Measurements from ENCODE around the gene TMEM187.

The TMEM187 gene, protein sequence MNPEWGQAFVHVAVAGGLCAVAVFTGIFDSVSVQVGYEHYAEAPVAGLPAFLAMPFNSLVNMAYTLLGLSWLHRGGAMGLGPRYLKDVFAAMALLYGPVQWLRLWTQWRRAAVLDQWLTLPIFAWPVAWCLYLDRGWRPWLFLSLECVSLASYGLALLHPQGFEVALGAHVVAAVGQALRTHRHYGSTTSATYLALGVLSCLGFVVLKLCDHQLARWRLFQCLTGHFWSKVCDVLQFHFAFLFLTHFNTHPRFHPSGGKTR

DNA sequence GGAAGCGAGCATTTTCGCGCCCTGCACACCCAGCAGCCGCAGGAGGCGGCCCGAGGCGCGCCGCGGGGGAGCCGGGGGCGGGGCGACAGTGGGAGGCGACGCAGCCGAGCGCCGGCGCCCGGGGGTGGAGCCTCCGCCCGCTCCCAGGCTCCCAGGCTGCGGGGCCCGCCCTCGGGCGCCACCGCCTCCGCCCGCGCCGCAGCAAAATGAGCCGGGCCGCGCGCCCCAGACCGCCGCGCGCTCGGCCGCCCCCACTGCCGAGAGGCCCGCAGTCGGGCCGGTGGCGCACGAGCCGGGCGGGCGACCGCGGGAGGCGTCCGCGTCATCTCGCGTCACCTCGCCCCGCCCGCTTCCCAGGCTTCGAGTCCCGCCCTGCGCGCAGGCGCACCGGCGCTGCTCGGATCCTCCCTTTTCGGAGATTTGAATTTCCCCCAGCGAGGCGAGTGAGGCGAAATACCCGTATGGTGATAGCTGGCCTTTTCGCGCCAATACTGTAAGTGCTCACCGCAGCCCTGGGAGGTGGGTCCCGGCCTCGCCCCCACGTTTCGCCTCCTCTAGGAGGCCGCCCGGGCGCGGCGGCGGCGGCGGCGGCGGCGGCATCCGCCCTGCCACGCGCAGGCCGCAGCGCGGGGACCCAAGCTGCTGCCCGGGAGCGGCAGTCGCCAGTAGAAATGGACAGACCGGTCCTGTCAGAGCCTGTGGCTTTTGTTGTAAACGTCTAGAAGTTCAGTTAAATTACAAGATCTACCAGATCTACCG is at the start of gene TMEM187:
TMEM187 (plus strand) TSS at position 387 of the 759 bp plus-strand sequence. CDS start 9,309 bp downstream, outside the sequence.
- peak; percentile 96 for DNase-seq

DNA sequence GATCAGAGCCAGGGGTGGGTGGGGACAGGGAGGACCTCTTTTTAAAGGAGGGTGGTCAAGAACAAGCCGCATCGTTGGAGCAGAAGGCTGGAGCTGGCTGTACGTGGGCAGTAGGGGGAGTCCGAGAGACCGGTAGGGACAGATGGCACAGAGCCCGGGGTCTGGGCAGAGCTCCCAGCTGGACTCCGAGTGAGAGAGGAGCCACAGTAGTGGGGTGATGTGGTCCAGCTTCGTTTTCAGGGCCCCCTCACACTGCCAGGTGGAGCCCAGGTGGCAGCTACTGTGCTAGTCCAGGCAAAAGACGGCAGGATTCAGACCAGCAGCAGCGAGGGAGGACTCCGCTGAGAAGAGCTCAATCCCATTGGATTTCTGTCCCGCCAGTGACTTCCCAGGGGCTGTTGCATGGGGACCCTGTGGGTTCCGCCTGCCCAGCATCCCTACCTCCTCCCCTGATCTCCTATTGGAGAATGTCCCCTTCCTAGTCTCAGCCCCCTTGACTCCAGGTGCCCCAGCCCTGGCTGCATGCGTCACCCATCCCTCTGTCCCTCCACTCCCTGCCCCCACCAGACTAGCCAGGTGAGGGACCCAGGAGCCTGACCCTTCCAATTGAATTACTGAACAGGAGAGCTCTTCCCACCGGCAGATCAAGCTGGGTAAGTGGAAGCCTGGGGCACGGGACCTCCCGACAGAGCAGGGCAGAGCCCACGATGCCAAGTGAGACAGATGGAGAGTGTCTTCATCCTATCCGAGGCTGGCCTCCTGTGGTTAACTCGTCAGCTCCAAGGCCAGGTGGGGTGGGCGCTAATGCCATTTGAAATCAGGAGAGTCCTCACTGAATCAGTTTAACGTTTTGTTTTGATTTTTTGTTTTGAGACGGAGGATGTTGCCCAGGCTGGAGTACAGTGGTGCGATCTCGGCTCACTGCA is 49.4 kb upstream of the TMEM187 start:
- peak; percentile 48 for DNase-seq

DNA sequence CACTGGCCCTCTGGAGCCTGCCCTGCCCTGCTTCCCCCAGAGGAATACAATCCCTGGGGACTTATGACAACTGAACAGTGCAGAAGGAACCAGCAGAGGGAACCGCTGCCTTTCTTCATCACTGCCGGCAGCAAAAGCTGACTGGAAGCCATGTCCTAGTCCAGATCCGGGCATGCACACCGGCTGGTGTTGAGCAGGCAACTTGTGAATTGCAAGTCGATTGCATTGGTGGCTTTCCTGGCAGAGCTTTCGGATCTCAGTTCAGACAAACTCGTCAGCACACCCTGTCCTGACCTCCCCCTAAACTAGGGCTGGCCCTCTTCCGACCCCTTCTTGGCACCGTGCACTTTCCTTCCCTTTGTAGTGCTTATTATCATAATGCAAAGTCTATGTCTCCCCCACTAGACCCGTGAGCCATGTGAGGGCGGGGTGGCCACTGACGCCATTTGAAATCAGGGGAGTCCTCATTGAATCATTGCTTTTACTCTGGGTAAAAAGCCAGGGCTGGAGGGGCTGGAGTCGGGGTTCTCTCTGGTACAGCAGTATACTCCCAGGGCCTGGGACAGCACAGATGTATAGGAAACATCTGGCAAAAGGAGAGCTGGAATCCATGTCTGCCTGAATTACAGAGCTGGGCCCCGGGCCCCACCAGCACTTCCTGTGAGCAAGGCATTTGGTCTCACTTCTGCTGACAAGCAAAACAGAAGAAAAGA is 48.2 kb upstream of the TMEM187 start:
- peak; percentile 48 for DNase-seq

DNA sequence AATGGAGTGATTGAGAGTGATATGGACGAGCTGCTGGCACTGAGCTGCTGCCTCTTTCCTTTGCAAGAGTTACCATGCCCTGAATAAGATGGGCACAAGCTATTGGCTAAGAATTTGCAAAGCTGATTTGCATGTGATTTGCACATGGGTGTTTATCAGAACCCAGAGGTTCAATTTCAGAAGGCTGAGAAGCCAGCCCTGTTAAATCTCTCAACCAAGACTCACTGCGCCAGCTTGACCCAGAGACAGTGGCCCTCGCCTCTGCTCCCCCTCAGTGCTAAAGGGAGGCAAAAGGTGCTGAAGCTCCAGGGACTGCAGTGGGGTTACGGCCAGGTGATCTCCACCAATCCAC is 47.2 kb upstream of the TMEM187 start:
- DNase-seq: peak; percentile 58

- peak; percentile 69 for DNase-seq
Measured at GRCh38 chrX:153925739-153926551, 46.6 kb upstream of the TMEM187 start, which contains the start of gene ARHGAP4. ARHGAP4 (minus strand) TSS chrX:153926264; CDS start chrX:153926202, 62 bp downstream.

DNA sequence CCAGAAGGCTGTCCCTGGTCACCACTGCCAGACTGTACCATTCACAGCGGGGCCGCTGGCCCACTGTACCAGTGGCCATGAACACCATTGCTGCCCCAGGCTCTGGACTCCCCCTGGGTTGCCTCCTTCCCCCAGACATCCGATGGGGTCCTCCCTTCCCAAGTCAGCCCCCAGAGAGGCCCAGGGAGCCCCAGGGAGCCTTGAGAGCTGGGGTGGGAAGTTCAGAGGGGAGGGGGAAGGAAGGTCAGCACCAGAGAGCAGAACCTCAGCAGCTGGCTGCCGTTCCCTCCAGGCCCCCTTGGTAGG is 46.0 kb upstream of the TMEM187 start:
- DNase-seq: no peak

GRCh38 chrX:153926858-153927671 is 45.5 kb upstream of the TMEM187 start:
- DNase-seq: peak; percentile 91

- no peak for DNase-seq
Measured at GRCh38 chrX:153927672-153927921, 45.0 kb upstream of the TMEM187 start.

DNA sequence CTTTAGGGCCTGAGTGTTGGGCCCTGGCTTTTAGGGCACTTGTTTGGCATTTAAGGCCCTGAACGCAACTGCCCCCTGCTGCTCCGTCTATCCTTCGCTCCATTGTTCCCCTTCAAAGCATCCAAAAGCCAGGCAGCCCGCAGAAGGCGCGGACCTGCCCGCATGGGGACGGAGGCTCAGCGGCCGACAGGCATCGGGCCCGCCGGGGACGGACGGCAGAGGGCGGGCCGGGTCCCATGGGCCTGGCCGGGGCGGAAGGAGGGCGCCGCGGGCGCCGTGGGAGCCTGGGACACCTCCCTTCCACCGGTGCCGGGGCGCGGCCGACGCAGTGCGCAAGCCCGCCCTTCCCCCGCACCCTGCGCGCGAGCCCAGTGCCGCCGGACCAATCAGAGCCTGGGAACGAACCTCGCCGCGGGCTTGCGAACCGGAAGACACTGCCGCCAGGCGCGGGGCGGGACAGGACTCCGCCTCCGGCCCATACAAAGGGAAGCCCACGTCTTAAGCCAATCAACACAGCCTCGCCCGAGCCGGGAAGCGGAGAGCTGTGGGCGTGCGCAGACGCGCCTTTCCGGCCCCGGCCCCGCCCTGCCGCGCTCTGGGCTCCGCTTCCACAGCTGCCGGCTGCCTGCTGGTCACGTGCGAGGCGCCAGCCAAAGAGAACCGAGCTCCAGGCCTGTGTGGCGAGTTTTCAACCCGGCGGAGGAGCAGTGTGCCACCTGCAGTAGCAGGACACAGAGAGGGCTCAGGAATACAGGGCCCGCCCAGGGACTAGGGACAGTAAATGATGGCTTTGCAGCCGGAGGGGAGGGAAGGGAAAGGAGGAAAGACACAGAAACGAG is 44.4 kb upstream of the TMEM187 start:
- DNase-seq: peak; percentile 99

GRCh38 chrX:153928846-153929245 is 43.7 kb upstream of the TMEM187 start:
- DNase-seq: no peak

GRCh38 chrX:153929576-153929975 is 43.0 kb upstream of the TMEM187 start:
- no peak for DNase-seq

GRCh38 chrX:153930011-153930910 is 42.3 kb upstream of the TMEM187 start:
- DNase-seq: no peak

GRCh38 chrX:153931151-153931550 is 41.4 kb upstream of the TMEM187 start:
- DNase-seq: no peak

DNA sequence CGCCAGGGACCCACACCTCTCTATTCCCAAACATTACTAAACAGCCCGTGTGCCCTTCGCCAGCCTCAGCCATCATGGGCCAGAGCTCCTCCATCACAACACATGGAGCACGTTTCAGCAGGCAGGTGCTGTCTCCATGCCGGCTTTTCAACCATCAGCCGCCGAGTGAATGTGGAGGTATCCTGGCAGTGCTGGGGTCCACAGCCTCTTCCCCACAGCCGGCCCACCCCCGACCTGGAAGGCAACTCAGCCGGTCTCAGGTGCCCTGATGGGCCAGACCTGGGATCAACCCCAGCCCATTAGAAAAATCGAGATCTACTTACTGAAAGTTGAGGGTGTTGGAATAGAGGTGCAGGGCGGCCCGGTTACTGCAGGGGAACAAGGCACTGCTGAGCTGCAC is 40.8 kb upstream of the TMEM187 start:
- no peak for DNase-seq

DNA sequence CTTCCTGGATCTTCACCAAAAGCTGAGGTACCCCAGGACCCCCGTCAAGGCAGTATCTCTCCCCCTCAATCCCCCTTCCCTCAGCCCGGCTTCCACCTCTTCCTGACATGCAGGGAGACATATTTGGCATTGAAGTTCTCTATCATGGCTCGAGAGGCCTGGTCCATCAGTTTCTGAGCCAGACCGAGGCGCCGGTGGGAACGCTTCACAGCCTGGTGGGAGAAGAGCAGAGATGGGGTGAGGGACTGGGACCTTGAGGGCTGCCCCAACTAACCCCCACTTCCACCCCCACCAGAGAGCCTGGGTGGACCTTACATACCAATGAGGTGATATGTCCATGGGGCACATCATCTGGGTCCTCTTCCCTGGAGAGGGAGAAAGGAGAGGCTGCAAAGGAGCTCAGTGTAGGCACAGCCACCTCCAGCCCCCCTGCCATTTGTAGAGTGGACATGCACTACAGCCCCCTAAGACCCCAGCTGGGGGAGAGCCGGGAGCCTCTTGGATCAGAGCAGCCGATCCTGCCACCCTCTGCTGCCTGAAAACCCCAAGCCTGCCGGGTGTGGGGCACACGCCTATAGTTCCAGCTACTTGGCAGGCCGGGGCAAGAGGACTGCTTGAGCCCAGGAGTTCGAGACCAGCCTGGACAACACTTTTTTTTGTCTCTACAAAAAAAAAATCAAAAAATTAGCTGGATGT is 40.2 kb upstream of the TMEM187 start:
- no peak for DNase-seq

DNA sequence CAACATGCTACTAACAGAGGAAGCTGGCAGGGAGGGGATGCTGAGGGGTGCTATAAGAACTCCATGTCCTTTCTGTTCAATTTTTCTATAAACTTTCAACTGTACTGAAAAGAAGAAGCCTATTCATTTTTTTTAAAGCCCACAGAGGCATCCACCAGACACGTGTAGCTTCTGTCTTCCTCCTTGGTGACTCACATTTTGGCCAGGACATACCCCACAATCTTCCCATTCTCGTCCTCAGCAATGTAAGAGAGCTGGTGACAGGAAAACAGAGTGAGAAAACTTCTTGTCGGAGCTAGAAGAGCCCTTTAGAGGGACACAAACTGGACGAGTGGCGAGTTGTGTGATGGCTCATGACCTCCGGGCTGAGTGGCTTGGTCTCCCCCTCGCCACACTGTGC is 38.8 kb upstream of the TMEM187 start:
- no peak for DNase-seq

DNA sequence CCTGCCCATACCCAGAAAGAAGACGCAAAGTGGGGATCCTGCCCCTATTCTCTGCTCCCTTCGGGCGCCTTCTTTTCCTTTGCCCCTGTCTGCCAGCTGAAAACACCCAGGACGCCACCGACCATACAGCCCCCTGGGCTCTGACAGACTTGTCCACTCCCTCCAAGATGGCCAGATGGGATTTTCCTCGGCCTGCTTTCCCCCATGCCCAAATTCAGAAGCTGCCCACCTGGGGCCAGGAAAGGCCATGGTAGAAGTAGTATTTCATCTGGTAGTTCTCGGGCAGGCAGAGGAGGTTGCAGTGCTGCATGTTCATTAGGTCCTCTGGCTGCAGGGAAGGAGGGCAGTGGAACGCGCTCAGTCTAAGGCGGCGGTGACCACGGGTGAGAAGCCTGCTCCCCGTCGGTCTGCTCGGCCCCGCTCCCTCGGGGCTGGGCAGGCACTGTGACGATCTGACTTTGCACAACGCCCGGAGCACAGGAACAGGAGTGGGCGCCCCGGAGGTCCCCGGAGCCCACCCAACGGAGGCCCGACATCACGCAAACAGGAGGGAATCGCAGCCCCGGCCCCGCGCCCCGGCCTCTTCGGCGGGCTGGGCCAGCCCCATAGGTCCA is 38.3 kb upstream of the TMEM187 start:
- no peak for DNase-seq

DNA sequence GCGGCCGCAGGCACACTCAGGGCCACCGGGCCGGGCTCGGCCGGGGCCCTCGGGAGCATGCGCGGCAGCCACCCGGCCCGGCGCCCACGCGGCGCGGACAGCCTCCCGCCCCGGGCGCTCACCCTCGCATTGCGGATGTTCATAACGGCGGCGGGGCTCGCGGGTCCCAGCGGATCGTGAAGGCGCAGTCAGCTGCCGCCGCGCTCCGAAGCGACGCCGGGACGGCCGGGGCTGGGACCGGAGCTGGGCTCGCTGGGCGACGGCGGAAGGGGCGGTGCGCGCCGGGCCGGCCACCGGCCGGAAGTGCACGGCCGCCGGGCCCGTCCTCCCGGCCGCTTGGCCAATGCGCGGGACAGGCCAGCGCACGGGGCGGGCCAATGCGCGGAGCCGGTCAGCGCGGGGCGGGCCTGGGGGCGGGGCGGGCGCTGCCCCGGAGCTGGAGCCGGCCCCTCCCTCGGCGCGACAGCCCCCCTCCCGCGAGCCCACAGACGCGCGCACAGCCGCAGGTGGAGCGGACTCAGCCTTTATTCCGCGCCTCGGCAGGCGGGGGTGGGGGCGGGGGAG is 37.7 kb upstream of the TMEM187 start, which contains the start of gene NAA10:
NAA10 (minus strand) TSS at position 276 of the 564 bp plus-strand sequence; CDS start at position 143, 133 bp downstream.
- DNase-seq: peak; percentile 86

Data from activated CD4-positive, alpha-beta T cell treated with anti-CD3 and anti-CD28 coated beads, Interleukin-10, Interleukin-2, amounts not matched to agents 100 ng/mL and 50 ng/mL, durations not matched to agents 16 hours and 8 hours (primary cell).